ENCODE measurements around the gene GNAZ. TPM values are rescaled to one million over a fixed set of nuclear protein-coding genes. Genes with fewer than 3 reads are reported as not detected.
"Not testable (repeated sequence)": the region's sequence is repeated elsewhere in the genome, so short reads cannot be mapped to it uniquely, and the experiment has no call there.

The GNAZ gene
- total RNA-seq, 4 donors from 2014 or later, result 50.1 to 89.2 (median 55.0) TPM

DNA sequence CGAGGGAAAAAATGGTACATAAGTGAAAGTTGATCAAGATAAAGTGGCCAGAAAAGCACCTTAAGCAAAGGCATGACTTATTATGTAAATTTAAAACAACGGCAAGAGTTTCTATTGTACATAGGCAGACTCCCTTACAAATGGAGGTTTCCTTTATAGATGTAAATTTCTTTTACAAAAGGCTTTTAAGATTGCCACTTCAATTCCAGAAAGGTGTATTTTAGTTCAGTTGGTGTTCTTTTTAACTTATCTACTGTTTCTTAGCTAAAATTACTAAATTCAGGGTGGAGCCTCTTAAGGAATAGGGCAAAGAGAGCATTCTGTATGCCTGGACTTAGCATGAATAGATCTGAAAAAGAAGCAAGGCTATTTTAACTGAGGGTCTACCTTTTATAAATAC, 24.9 kb upstream of the GNAZ start:
- ATAC-seq, result no peak
- WGBS, 2 donors (ENCODE audit: low coverage in 1 of 2), result 36 to 48% methylated on average over 2 of the region's 2 CpGs
- TF ChIP-seq, protein P1, sequence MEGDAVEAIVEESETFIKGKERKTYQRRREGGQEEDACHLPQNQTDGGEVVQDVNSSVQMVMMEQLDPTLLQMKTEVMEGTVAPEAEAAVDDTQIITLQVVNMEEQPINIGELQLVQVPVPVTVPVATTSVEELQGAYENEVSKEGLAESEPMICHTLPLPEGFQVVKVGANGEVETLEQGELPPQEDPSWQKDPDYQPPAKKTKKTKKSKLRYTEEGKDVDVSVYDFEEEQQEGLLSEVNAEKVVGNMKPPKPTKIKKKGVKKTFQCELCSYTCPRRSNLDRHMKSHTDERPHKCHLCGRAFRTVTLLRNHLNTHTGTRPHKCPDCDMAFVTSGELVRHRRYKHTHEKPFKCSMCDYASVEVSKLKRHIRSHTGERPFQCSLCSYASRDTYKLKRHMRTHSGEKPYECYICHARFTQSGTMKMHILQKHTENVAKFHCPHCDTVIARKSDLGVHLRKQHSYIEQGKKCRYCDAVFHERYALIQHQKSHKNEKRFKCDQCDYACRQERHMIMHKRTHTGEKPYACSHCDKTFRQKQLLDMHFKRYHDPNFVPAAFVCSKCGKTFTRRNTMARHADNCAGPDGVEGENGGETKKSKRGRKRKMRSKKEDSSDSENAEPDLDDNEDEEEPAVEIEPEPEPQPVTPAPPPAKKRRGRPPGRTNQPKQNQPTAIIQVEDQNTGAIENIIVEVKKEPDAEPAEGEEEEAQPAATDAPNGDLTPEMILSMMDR (IDR thresholded peaks at IDR 0.05), result no peak
- TF ChIP-seq POLR2AphosphoS5 (IDR thresholded peaks at IDR 0.05) (no peak), POLR2A (IDR thresholded peaks at IDR 0.05) (no peak), EP300 (IDR thresholded peaks at IDR 0.05) (no peak)
- Histone ChIP-seq H3K4me1 (no peaks in the 10 kb centered on the region), H3K27me3 (peaks cover 17% of the 10 kb centered on the region), H3K27ac (no peak overlapping the region), H3K9me3 (peaks cover 0 to 15% (median 0%) of the 10 kb centered on the region in 3 donors), H3K36me3 (no peaks in the 10 kb centered on the region), H3K4me3 (no peak overlapping the region)

DNA sequence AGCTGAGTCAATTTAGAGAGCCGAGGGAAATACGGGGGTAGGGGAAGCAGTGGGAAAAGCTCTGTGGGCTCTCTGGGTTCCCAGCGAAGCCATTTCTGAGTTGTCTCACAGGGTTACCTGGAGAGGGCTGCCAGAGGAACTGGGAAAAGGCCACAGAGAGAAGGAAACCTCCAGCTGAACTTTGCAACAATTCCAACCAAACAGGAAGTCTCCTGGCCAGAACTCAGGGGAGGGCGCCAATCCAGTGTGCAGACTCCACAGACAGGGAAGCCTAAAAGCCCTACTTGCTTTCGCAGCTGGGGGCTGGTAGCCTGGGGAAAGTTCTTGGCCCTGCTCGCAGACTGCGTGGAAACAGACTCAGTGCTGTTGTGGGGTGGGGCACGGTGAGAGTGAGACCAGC, 23.1 kb upstream of the GNAZ start:
- no peak overlapping the region for H3K27ac ChIP-seq
- no peak overlapping the region for H3K4me3 ChIP-seq
- H3K36me3 ChIP-seq, result no peaks in the 10 kb centered on the region
- peaks cover 17% of the 10 kb centered on the region for H3K27me3 ChIP-seq
- 80% methylated on average over 1 to 3 of the region's 8 CpGs for WGBS, 2 donors (ENCODE audit: low coverage in 1 of 2)
- no peak for ATAC-seq
- H3K4me1 ChIP-seq, result no peaks in the 10 kb centered on the region
- peaks cover 0 to 15% (median 0%) of the 10 kb centered on the region in 3 donors for H3K9me3 ChIP-seq
- no peak for TF ChIP-seq EP300 (IDR thresholded peaks at IDR 0.05)

DNA sequence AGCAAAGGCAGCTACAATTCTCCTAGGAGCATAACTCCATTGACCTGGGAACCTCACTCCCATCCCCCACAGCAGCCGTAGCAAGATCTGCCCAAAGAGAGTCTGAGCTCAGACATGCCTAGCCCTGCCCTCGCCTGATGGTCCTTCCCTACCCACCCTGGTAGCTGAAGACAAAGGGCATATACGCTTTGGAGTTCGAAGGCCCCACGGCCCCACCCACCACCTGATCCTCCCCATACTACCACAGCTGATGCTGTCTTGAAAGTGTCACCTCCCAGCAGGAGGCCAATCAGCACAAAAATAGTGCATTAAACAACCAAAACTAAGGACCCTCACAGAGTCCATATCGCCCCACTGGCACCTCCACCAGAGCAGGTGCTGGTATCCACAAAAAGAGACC, 22.6 kb upstream of the GNAZ start:
- H3K27me3 ChIP-seq, result peaks cover 17% of the 10 kb centered on the region
- H3K36me3 ChIP-seq, result no peaks in the 10 kb centered on the region
- peaks cover 0 to 15% (median 0%) of the 10 kb centered on the region in 3 donors for H3K9me3 ChIP-seq
- no peaks in the 10 kb centered on the region for H3K4me1 ChIP-seq
- H3K4me3 ChIP-seq, result no peak overlapping the region
- no peak for ATAC-seq
- WGBS, 2 donors (ENCODE audit: low coverage in 1 of 2), result 100% methylated on average over 1 of the region's 6 CpGs; no CpG with 5 or more reads in 1 of the 2 donors
- no peak overlapping the region for H3K27ac ChIP-seq
- TF ChIP-seq POLR2AphosphoS5 (IDR thresholded peaks at IDR 0.05) (no peak), EP300 (IDR thresholded peaks at IDR 0.05) (no peak), POLR2A (IDR thresholded peaks at IDR 0.05) (no peak)
- TF ChIP-seq, protein P1 (IDR thresholded peaks at IDR 0.05), result no peak

GRCh38 chr22:23050546-23050945, 19.8 kb upstream of the GNAZ start:
- not testable (repeated sequence) for H3K4me3 ChIP-seq, H3K27ac ChIP-seq, H3K4me1 ChIP-seq, H3K36me3 ChIP-seq, ATAC-seq
- 81 to 90% methylated on average over 1 of the region's 1 CpG for WGBS, 2 donors (ENCODE audit: low coverage in 1 of 2)
- Histone ChIP-seq H3K9me3 (peaks cover 0 to 22% (median 0%) of the 10 kb centered on the region in 3 donors), H3K27me3 (peaks cover 23% of the 10 kb centered on the region)

DNA sequence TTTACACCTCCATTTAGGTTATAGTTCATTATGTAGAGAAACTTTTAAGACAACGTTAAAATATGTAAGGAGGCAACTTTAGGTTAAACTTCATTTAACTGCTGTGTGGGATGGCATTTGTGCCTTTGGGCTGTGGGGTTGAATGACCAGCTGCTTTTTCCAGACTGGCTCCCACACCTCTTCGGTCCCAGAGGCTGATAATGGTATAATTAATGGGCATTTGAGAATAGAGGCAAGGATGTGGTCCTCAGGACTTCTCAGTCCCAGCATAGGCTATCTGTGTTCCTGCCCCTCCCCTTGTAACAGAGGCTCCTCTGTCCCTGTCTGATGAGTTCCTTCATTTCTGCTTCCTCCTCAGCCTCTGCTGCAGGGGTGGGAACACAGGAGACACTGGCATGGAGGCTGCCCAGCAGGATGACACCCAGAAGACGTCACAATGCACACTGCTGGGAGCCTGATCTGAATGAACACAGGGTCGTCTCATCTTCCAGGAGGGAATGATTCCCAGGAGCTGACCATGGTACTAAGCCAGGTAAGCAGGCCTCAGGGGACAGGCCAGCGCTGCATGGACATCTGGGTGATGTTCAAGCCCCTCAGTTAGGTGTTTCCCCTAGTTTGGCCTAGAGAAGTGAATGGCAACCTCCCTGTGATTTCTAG, 17.1 kb upstream of the GNAZ start:
- peaks cover 0 to 26% (median 0%) of the 10 kb centered on the region in 3 donors for H3K9me3 ChIP-seq
- H3K4me1 ChIP-seq, result no peaks in the 10 kb centered on the region
- H3K27ac ChIP-seq, result no peak overlapping the region
- 47 to 100% methylated on average over 1 to 4 of the region's 5 CpGs for WGBS, 2 donors (ENCODE audit: low coverage in 1 of 2)
- H3K4me3 ChIP-seq, result no peak overlapping the region
- TF ChIP-seq EP300 (IDR thresholded peaks at IDR 0.05) (no peak), POLR2AphosphoS5 (IDR thresholded peaks at IDR 0.05) (no peak), POLR2A (IDR thresholded peaks at IDR 0.05) (no peak)
- TF ChIP-seq, protein P1 (IDR thresholded peaks at IDR 0.05), result no peak
- no peak for ATAC-seq
- H3K27me3 ChIP-seq, result peaks cover 7% of the 10 kb centered on the region
- no peaks in the 10 kb centered on the region for H3K36me3 ChIP-seq

- WGBS, 2 donors (ENCODE audit: low coverage in 1 of 2), result 84 to 100% methylated on average over 1 to 4 of the region's 8 CpGs
- no peak overlapping the region for H3K27ac ChIP-seq
- peaks cover 7% of the 10 kb centered on the region for H3K27me3 ChIP-seq
- peaks cover 0 to 26% (median 0%) of the 10 kb centered on the region in 3 donors for H3K9me3 ChIP-seq
- ATAC-seq, result no peak
- no peak for TF ChIP-seq EP300 (IDR thresholded peaks at IDR 0.05)
- TF ChIP-seq POLR2A (IDR thresholded peaks at IDR 0.05), result no peak
- TF ChIP-seq, protein P1 (IDR thresholded peaks at IDR 0.05), result no peak
- no peak for TF ChIP-seq POLR2AphosphoS5 (IDR thresholded peaks at IDR 0.05)
- H3K4me1 ChIP-seq, result no peaks in the 10 kb centered on the region
- no peak overlapping the region for H3K4me3 ChIP-seq
- no peaks in the 10 kb centered on the region for H3K36me3 ChIP-seq
Measured at GRCh38 chr22:23053912-23054530, 16.3 kb upstream of the GNAZ start.

All from gastroesophageal sphincter (tissue), 4 donors.